Hepatocyte (in vitro differentiated cells): ENCODE measurements around the gene WDR48.

Source experiments
- EZH2 ChIP-seq: fragments of 200-600 bp; sonication (generic); IDR thresholded peaks from 2 replicates; pipeline ENCODE4 v1.6.1; 2016; ENCODE audit warnings: antibody characterized with exemption, mild to moderate bottlenecking, borderline replicate concordance
- EZH2phosphoT487 ChIP-seq: fragments of 200-600 bp; sonication (generic); IDR thresholded peaks from one replicate; pipeline ENCODE4 v1.6.1; 2018; ENCODE audit warnings: antibody characterized with exemption, mild to moderate bottlenecking, low read depth, moderate library complexity; ENCODE audit not compliant: unreplicated experiment, severe bottlenecking
- TF ChIP-seq, protein P1 (sequence below): fragments of 200-600 bp; sonication (generic); IDR thresholded peaks from 2 replicates; pipeline ENCODE4 v1.5.1; 2016; ENCODE audit warnings: antibody characterized with exemption, mild to moderate bottlenecking; ENCODE audit not compliant: poor library complexity

- TF ChIP-seq, protein P1, sequence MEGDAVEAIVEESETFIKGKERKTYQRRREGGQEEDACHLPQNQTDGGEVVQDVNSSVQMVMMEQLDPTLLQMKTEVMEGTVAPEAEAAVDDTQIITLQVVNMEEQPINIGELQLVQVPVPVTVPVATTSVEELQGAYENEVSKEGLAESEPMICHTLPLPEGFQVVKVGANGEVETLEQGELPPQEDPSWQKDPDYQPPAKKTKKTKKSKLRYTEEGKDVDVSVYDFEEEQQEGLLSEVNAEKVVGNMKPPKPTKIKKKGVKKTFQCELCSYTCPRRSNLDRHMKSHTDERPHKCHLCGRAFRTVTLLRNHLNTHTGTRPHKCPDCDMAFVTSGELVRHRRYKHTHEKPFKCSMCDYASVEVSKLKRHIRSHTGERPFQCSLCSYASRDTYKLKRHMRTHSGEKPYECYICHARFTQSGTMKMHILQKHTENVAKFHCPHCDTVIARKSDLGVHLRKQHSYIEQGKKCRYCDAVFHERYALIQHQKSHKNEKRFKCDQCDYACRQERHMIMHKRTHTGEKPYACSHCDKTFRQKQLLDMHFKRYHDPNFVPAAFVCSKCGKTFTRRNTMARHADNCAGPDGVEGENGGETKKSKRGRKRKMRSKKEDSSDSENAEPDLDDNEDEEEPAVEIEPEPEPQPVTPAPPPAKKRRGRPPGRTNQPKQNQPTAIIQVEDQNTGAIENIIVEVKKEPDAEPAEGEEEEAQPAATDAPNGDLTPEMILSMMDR, result no peak
- TF ChIP-seq EZH2phosphoT487 (no peak), EZH2 (no peak)
These were observed 1.8 kb upstream of the WDR48 start for GRCh38 chr3:39050029-39050428.
